Omental fat pad (tissue), 4 donors: Measurements from ENCODE around the gene TBC1D5. TPM values are rescaled to one million over a fixed set of nuclear protein-coding genes. Genes with fewer than 3 reads are reported as not detected.
"Not testable (repeated sequence)": the region's sequence is repeated elsewhere in the genome, so short reads cannot be mapped to it uniquely, and the experiment has no call there.

ENCODE experiments used
- ATAC-seq: fragments of 150-250 bp; one replicate; pipeline ENCODE4 v1.9.1; 2016; ENCODE audit warnings: mild to moderate bottlenecking, moderate library complexity; ENCODE audit not compliant: low FRiP score
- DNase-seq: peaks from one replicate; pipeline ENCODE4 v3.0.0-alpha.2; 2019; ENCODE audit warnings: low spot score
- total RNA-seq, 4 donors: library from RNA; depleted of rRNA; stranded (reverse); fragments of >200 nt; gene quantifications; one replicate each; pipeline ENCODE4 v1.1.0, GENCODE V29; 2016
- TF ChIP-seq, protein P1 (sequence below), 3 donors: fragments of 450-650 bp; IDR thresholded peaks; one replicate each; pipeline ENCODE4 v1.5.1; 2016 to 2017; ENCODE audit warnings: antibody characterized with exemption in 3 of 3, mild to moderate bottlenecking in 3 of 3, moderate library complexity in 2 of 3

TBC1D5 gene
- total RNA-seq, 4 donors from 2014 or later = 56.8 to 92.5 (median 74.8) TPM

DNA sequence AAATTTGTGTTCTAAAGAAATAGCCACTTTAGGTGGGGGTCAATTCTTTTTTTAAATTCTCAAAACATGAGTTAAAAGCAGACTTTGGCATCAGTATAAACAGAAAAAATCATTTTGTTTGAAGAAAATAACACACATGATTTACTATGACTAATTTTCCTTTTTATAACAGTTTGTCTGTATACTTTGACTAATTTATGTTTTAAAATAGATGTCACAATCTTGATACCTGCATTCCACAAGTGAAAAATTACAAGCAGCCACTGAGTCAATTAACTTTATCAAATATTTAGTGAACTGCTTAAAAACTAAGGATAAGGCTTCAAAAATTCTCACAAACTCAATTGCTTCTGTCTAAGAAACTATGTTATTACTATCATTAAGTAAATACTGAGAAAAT lies 235.0 kb downstream of the TBC1D5 start:
- DNase-seq (no peak), ATAC-seq (no peak)
- TF ChIP-seq, protein P1, sequence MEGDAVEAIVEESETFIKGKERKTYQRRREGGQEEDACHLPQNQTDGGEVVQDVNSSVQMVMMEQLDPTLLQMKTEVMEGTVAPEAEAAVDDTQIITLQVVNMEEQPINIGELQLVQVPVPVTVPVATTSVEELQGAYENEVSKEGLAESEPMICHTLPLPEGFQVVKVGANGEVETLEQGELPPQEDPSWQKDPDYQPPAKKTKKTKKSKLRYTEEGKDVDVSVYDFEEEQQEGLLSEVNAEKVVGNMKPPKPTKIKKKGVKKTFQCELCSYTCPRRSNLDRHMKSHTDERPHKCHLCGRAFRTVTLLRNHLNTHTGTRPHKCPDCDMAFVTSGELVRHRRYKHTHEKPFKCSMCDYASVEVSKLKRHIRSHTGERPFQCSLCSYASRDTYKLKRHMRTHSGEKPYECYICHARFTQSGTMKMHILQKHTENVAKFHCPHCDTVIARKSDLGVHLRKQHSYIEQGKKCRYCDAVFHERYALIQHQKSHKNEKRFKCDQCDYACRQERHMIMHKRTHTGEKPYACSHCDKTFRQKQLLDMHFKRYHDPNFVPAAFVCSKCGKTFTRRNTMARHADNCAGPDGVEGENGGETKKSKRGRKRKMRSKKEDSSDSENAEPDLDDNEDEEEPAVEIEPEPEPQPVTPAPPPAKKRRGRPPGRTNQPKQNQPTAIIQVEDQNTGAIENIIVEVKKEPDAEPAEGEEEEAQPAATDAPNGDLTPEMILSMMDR (IDR thresholded peaks at IDR 0.05) = no peak

DNA sequence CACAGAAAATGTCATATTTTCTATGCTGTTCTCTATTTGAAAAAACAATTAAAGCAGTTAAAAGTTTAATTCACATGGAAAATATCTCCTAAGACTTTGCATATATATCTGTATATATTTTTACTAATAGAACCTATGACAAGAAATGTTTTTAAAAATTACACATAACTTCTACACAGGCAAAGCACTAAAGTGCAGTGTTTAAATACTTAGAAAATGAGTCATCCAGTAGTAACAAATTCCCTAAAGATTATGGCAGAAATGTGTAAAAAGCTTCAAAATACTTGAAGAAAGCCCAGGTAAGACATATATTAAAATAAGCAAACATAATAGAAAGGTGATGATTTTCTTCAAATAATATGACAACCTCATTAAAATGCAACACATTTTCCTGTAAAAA lies 236.6 kb downstream of the TBC1D5 start:
- TF ChIP-seq, protein P1 (IDR thresholded peaks at IDR 0.05) = no peak
- DNase-seq (no peak), ATAC-seq (no peak)

DNA sequence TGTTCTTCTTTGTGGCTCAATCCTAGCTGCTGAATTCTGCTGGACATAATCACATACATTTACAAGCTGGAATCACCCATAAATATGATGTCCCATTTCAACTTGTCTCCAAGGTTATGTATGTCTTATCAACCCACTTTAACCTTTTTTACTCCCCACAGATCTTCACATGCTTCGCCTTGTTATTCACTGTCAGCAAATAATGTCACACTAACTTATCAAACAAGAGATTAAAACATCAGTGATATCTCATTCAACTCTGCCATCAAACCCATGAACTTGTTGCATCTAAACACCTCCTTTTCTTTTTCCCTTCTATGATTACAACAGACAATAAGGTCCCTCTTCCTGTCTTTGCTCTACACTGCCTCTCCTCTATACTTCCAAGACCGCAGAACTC lies 240.7 kb downstream of the TBC1D5 start:
- ATAC-seq = no peak
- TF ChIP-seq, protein P1 (IDR thresholded peaks at IDR 0.05) = no peak
- DNase-seq = no peak

GRCh38 chr3:17500618-17501017 lies 241.8 kb downstream of the TBC1D5 start:
- no peak for DNase-seq
- ATAC-seq = no peak
- TF ChIP-seq, protein P1 (IDR thresholded peaks at IDR 0.05) = no peak

GRCh38 chr3:17494117-17494809 lies 248.2 kb downstream of the TBC1D5 start:
- ATAC-seq = no peak
- DNase-seq = no peak

DNA sequence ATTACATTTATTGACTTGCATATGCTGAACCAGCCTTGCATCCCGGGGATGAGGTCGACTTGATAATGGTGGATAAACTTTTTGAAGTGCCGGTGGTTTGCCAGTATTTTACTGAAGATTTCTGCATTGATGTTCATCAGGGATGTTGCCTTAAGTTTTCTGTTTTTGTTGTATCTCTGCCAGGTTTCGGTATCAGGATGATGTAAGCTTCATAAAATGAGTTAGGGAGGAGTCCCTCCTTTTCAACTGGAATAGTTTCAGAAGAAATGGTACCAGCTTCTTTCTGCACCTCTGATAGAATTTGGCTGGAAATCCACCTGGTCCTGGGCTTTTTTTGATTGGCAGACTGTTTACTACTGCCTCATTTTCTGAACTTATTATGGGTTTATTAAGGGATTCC lies 250.8 kb downstream of the TBC1D5 start:
- ATAC-seq (no peak), DNase-seq (no peak)
- TF ChIP-seq, protein P1 (IDR thresholded peaks at IDR 0.05) = no peak

More at GRCh38 chr3:17494117-17494809, 248.2 kb downstream of the TBC1D5 start:
- TF ChIP-seq, protein P1 (IDR thresholded peaks at IDR 0.05) = no peak

DNA sequence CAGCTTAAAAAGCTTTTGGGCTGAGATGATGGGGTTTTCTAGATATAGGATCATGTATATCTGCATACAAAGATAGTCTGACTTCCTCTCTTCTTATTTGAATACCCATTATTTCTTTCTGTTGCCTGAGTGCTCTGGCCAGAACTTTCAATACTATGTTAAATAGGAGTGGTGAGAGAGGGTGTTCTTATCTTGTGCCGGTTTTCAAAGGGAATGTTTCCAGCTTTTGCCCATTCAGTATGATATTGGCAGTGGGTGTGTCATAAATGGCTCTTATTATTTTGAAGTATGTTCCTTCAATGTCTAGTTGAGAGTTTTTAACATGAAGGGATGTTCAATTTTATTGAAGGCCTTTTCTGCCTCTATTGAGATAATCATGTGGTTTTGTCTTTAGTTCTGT lies 251.2 kb downstream of the TBC1D5 start:
- not testable (repeated sequence) for ATAC-seq, DNase-seq
